HCT116 (cell line): ENCODE measurements around the gene PSME2. TPM values are rescaled to one million over a fixed set of nuclear protein-coding genes. Genes with fewer than 3 reads are reported as not detected.
A peak's percentile ranks its signal among the peaks of the same experiment; 100 is the strongest.

Experiments used
- ATAC-seq: fragments of 200-7000 bp; cut with Tn5 transposase; 2 replicates; pipeline ENCODE4 v1.9.1; 2020; ENCODE audit warnings: mild to moderate bottlenecking, moderate library complexity
- BruUV-seq: library from RNA; stranded (reverse); fragments of 400-500 nt; replicated peaks from 2 replicates; lab custom pipeline; 2021; lab: Mats Ljungman, UMichigan
- CTCF ChIA-PET: fragments of 300-600 bp; sonication (Branson Sonifier 250); formaldehyde crosslinking; loops from one replicate; lab custom pipeline; 2021; ENCODE audit warnings: antibody characterized with exemption; lab: Charles Lee
- POLR2A ChIA-PET: fragments of 300-600, 350-600 bp; sonication (Branson Sonifier 250); formaldehyde crosslinking; loops from one replicate; lab custom pipeline; 2021; ENCODE audit warnings: antibody characterized with exemption; lab: Charles Lee
- RAD21 ChIA-PET, 2 experiments: fragments of 300-600 bp; sonication (Branson Sonifier 250); formaldehyde crosslinking; loops; one replicate each; lab custom pipeline; 2023; ENCODE audit warnings: low total read pairs in 2 of 2; ENCODE audit not compliant: uncharacterized antibody in 2 of 2, unreplicated experiment in 2 of 2, low non-redundant PET in 1 of 2; lab: Charles Lee
- DNase-seq: peaks from one replicate; pipeline ENCODE4 v3.0.0-alpha.2; 2010; ENCODE audit warnings: low read depth, low spot score
- H2AFZ ChIP-seq: fragments of 200-600 bp; shearing (Covaris generic), sonication (generic); 2 replicates; pipeline ENCODE4 v1.6.1; 2017; ENCODE audit warnings: low read depth, mixed run types, mixed read lengths, antibody characterized with exemption, low read length; ENCODE audit not compliant: poor library complexity, severe bottlenecking
- H3K27ac ChIP-seq: 2 replicates; pipeline ENCODE4 v1.5.1; 2012; ENCODE audit warnings: low read depth, low read length
- H3K27me3 ChIP-seq: fragments of 200-600 bp; sonication (generic); 2 replicates; pipeline ENCODE4 v1.6.1; 2016; ENCODE audit warnings: mixed run types, low read length, mixed read lengths; ENCODE audit not compliant: insufficient read depth
- H3K36me3 ChIP-seq, 2 experiments: fragments of 200-500 bp in 1 of 2; fragments of 200-600 bp in 1 of 2; sonication (Bioruptor generic) in 1 of 2; sonication (generic) in 1 of 2; 2 replicates each; pipeline versions ENCODE4 v1.5.1 to v1.6.1; 2014 to 2016; ENCODE audit warnings: low read length in 2 of 2, inconsistent platforms in 1 of 2, mixed read lengths in 1 of 2, mixed run types in 1 of 2; ENCODE audit not compliant: insufficient read depth in 2 of 2, control insufficient read depth in 1 of 2
- H3K4me1 ChIP-seq, 2 experiments: fragments of 200-600 bp in 1 of 2; sonication (generic) in 1 of 2; 2 replicates each; pipeline versions ENCODE4 v1.5.1 to v1.6.1; 2012 to 2017; ENCODE audit warnings: low read length in 2 of 2, inconsistent platforms in 1 of 2, mild to moderate bottlenecking in 1 of 2, mixed read lengths in 1 of 2, mixed run types in 1 of 2, moderate library complexity in 1 of 2; ENCODE audit not compliant: insufficient read depth in 2 of 2, control insufficient read depth in 1 of 2
- H3K4me2 ChIP-seq: fragments of 200-600 bp; sonication (generic); 2 replicates; pipeline ENCODE4 v1.6.1; 2017; ENCODE audit warnings: mixed run types, low read length, mixed read lengths
- H3K4me3 ChIP-seq, 2 experiments: fragments of 200-600 bp in 1 of 2; sonication (generic) in 1 of 2; replicated peaks in 1 of 2; 2 replicates each; pipeline ENCODE4 v1.5.1; 2011 to 2016; ENCODE audit warnings: low read length in 2 of 2, control low read depth in 1 of 2, low read depth in 1 of 2, mild to moderate bottlenecking in 1 of 2, mixed read lengths in 1 of 2, mixed run types in 1 of 2
- H3K79me2 ChIP-seq: fragments of 200-600 bp; sonication (generic); 2 replicates; pipeline ENCODE4 v1.6.1; 2017; ENCODE audit warnings: mild to moderate bottlenecking, mixed run types, low read length, moderate library complexity, mixed read lengths; ENCODE audit not compliant: insufficient read depth
- H3K9ac ChIP-seq: fragments of 200-600 bp; sonication (generic); 2 replicates; pipeline ENCODE4 v1.6.1; 2016; ENCODE audit warnings: low read length, mixed read lengths
- H3K9me2 ChIP-seq: fragments of 200-600 bp; sonication (generic), shearing (Covaris generic); 2 replicates; pipeline ENCODE4 v1.6.1; 2017; ENCODE audit warnings: mixed run types, mild to moderate bottlenecking, moderate library complexity; ENCODE audit not compliant: insufficient read depth
- H3K9me3 ChIP-seq, 2 experiments: fragments of 200-500 bp in 1 of 2; fragments of 200-600 bp in 1 of 2; sonication (Bioruptor generic) in 1 of 2; sonication (generic) in 1 of 2; 2 replicates each; pipeline ENCODE4 v1.6.1; 2014 to 2017; ENCODE audit warnings: low read length in 2 of 2, mixed read lengths in 2 of 2, inconsistent platforms in 1 of 2, low read depth in 1 of 2, mild to moderate bottlenecking in 1 of 2, mixed run types in 1 of 2, moderate library complexity in 1 of 2; ENCODE audit not compliant: control insufficient read depth in 1 of 2, insufficient read depth in 1 of 2
- H4K20me1 ChIP-seq: fragments of 200-600 bp; sonication (generic), shearing (Covaris generic); 2 replicates; pipeline ENCODE4 v1.6.1; 2017; ENCODE audit warnings: mixed run types, mild to moderate bottlenecking, moderate library complexity; ENCODE audit not compliant: insufficient read depth
- EGR1 ChIP-seq: IDR thresholded peaks from 2 replicates; pipeline ENCODE4 v1.6.1; 2012; ENCODE audit warnings: low read depth
- ELF1 ChIP-seq: IDR thresholded peaks from 2 replicates; pipeline ENCODE4 v1.6.1; 2012; ENCODE audit warnings: low read depth, borderline replicate concordance
- EZH2 ChIP-seq: fragments of 200-600 bp; sonication (generic); IDR thresholded peaks from 2 replicates; pipeline ENCODE4 v1.6.1; 2017; ENCODE audit warnings: antibody characterized with exemption, mixed run types
- FOSL1 ChIP-seq: IDR thresholded peaks from 2 replicates; pipeline ENCODE4 v1.6.1; 2012; ENCODE audit warnings: low read depth
- YY1 ChIP-seq: IDR thresholded peaks from 2 replicates; pipeline ENCODE4 v1.6.1; 2011; ENCODE audit warnings: low read length, low read depth, moderate library complexity, mild to moderate bottlenecking; ENCODE audit not compliant: insufficient replicate concordance; ENCODE audit errors: extremely low read depth
- intact Hi-C: fragments of 100-400 bp; cut with micrococcal nuclease; formaldehyde crosslinking; loops from 2 replicates; pipeline ENCODE4 v1.10.0; 2022
- total RNA-seq: library from RNA; stranded (reverse); gene quantifications from one replicate; pipeline ENCODE4 v1.2.1, GENCODE V29; 2021; ENCODE audit not compliant: unreplicated experiment
- TF ChIP-seq, protein P1 (sequence below): IDR thresholded peaks from 2 replicates; pipeline ENCODE4 v1.6.1; 2012

PSME2 gene
- total RNA-seq, 1 experiment from 2014 or later = 160 TPM

DNA sequence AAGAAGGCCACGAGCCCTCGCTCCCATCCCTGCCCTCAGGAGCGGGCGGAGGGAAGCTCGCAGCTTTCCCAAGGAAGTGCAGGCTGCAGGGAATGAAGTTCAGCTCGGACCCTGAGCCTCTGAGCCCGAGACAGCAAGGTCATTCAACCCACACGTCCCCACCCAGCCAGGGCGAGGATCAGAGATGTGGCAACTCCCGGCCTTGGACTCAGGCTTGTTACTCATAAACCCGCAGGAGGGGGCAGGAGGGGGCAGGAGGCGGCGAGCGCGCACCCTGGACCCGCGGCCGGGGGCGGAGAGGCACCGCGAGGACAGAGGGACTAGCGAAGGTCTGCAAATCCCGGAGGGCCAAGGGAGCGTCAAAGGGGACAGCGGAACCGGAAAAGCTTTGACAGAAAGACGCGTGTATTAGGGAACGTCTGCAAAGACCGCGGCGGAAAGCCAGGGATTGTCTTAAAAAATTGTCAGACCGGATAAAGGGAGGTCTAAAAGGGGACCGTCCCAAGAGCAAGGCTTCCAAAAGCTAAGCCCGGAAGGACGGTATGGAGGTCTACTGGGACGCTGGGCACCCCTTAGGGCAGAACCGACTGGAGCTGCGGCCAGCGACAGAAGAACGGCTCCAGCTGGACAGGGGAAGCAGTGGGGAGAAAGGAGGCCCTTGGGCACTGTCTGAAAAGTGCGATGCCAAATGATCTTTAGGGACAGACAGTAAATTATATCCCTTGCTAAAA is 32.4 kb downstream of the PSME2 start (continued):
- TF ChIP-seq EZH2 (no peak), YY1 (no peak), ELF1 (no peak), EGR1 (peak; percentile 92)
- TF ChIP-seq, protein P1, sequence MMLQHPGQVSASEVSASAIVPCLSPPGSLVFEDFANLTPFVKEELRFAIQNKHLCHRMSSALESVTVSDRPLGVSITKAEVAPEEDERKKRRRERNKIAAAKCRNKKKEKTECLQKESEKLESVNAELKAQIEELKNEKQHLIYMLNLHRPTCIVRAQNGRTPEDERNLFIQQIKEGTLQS = no peak

GRCh38 chr14:24113379-24113800 is 33.0 kb downstream of the PSME2 start:
- peak overlapping the region; percentile 84 for H3K9ac ChIP-seq
- peaks cover 8 to 25% of the 10 kb centered on the region in 2 experiments; a peak in 3 of 4 replicates for H3K4me1 ChIP-seq
- intact Hi-C loops = loop anchor here (5.0 kb wide), 1 partner anchor 99 kb away; the partner anchor contains the start of gene CHMP4A
- H2AFZ ChIP-seq = no peak overlapping the region
- H3K4me3 ChIP-seq = peak overlapping the region; percentile 86 to 92
- no peaks in the 10 kb centered on the region for H3K27me3 ChIP-seq
- CTCF ChIA-PET = interaction anchor here (1.2 to 2.1 kb wide), 3 partner anchors 9 to 55 kb away, joined by 3 to 11 read pairs (median 3); partner anchors contain the start of gene PSME1
- no peaks in the 10 kb centered on the region for H3K9me2 ChIP-seq
- RAD21 ChIA-PET = interaction anchor here (0.6 to 1.7 kb wide), 2 partner anchors 14 to 23 kb away, joined by 3 to 5 read pairs; partner anchors contain the start of gene PSME1 (in 1 of the 2)
- H3K9me3 ChIP-seq = no peaks in the 10 kb centered on the region
- H3K4me2 ChIP-seq = peak overlapping the region; percentile 95
- peaks cover 14% of the 10 kb centered on the region; the same call in 1 of the 2 replicates for H3K79me2 ChIP-seq
- H4K20me1 ChIP-seq = no peaks in the 10 kb centered on the region
- no peak for DNase-seq
- ATAC-seq = no peak; the same call in 1 of the 2 replicates
- H3K27ac ChIP-seq = peak overlapping the region; percentile 97
- peaks cover 0 to 6% of the 10 kb centered on the region in 2 experiments; a peak in 1 of 4 replicates for H3K36me3 ChIP-seq
- TF ChIP-seq FOSL1 = no peak
- TF ChIP-seq, all 23 proteins: peak for 0
- POLR2A ChIA-PET = interaction anchor here (0.8 to 2.6 kb wide), 9 partner anchors 9 to 184 kb away, joined by 3 to 49 read pairs (median 8); partner anchors contain the start of genes EMC9, FITM1, IRF9 and PCK2
- BruUV-seq = TSS peak; percentile 93
